HEK293 (cell line): ENCODE measurements around the gene GJB3.

ENCODE experiments used
- CTCF ChIA-PET: fragments of 350-600 bp; formaldehyde crosslinking; extraction: SDS; loops from one replicate; lab custom pipeline; 2021; ENCODE audit warnings: antibody characterized with exemption; lab: Yijun Ruan, JAX
- POLR2A ChIA-PET: fragments of 300-600 bp; formaldehyde crosslinking; extraction: SDS; loops from one replicate; lab custom pipeline; 2020; ENCODE audit warnings: antibody characterized with exemption, inconsistent platforms; lab: Yijun Ruan, JAX
- H3K27ac ChIP-seq: fragments of 200-500 bp; sonication (Bioruptor generic); 2 replicates; pipeline ENCODE4 v1.5.1; 2014; ENCODE audit warnings: low read depth, low read length, control low read depth, inconsistent platforms; ENCODE audit errors: extremely low read depth
- H3K36me3 ChIP-seq, 2 experiments: fragments of 200-500 bp in 1 of 2; sonication (Bioruptor generic) in 1 of 2; 1 replicate in 1 of 2; 2 replicates in 1 of 2; pipeline ENCODE4 v1.5.1; 2014 to 2017; ENCODE audit warnings: inconsistent platforms in 2 of 2, low read length in 2 of 2; ENCODE audit not compliant: control insufficient read depth in 2 of 2, insufficient read depth in 1 of 2
- H3K4me1 ChIP-seq: fragments of 200-500 bp; sonication (Bioruptor generic); 2 replicates; pipeline ENCODE4 v1.5.1; 2014; ENCODE audit warnings: mild to moderate bottlenecking, low read length, inconsistent platforms; ENCODE audit not compliant: control insufficient read depth, insufficient read depth
- H3K4me3 ChIP-seq: 2 replicates; pipeline ENCODE4 v1.5.1; 2011; ENCODE audit warnings: low read depth, mild to moderate bottlenecking, control low read depth, low read length, moderate library complexity
- H3K9me3 ChIP-seq: fragments of 200-500 bp; sonication (Bioruptor generic); 2 replicates; pipeline ENCODE4 v1.5.1; 2014; ENCODE audit warnings: low read depth, low read length, inconsistent platforms; ENCODE audit not compliant: control insufficient read depth, insufficient read depth
- BCL6B ChIP-seq: fragments of 450-650 bp; formaldehyde crosslinking; IDR thresholded peaks from 2 replicates; pipeline ENCODE4 v1.5.1; 2017; ENCODE audit warnings: missing biosample characterization, missing genetic modification characterization
- KLF8 ChIP-seq: fragments of 450-650 bp; formaldehyde crosslinking; IDR thresholded peaks from 2 replicates; pipeline ENCODE4 v1.5.1; 2016; ENCODE audit warnings: missing biosample characterization, missing genetic modification characterization
- KLF9 ChIP-seq: fragments of 450-650 bp; formaldehyde crosslinking; IDR thresholded peaks from 2 replicates; pipeline ENCODE4 v1.5.1; 2016; ENCODE audit warnings: missing biosample characterization, missing genetic modification characterization, low read depth
- MEIS1 ChIP-seq: sonication (generic); formaldehyde crosslinking; IDR thresholded peaks from 2 replicates; pipeline ENCODE4 v1.8.1; 2022; ENCODE audit warnings: missing genetic modification reagents, mild to moderate bottlenecking, borderline replicate concordance
- REPIN1 ChIP-seq: fragments of 450-650 bp; formaldehyde crosslinking; IDR thresholded peaks from 2 replicates; pipeline ENCODE4 v1.5.1; 2017; ENCODE audit warnings: missing biosample characterization, missing genetic modification characterization, low read depth
- SETDB1 ChIP-seq: IDR thresholded peaks from one replicate; pipeline ENCODE4 v1.6.1; 2017; ENCODE audit warnings: mild to moderate bottlenecking, low read length, moderate library complexity, mixed read lengths; ENCODE audit not compliant: insufficient read length
- ZBTB49 ChIP-seq: fragments of 450-650 bp; formaldehyde crosslinking; IDR thresholded peaks from 2 replicates; pipeline ENCODE4 v1.5.1; 2016; ENCODE audit warnings: missing biosample characterization, missing genetic modification characterization, low read depth
- ZIC2 ChIP-seq: fragments of 450-650 bp; formaldehyde crosslinking; IDR thresholded peaks from 2 replicates; pipeline ENCODE4 v1.5.1; 2016; ENCODE audit warnings: missing biosample characterization, missing genetic modification characterization
- ZNF132 ChIP-seq: fragments of 450-650 bp; formaldehyde crosslinking; IDR thresholded peaks from 2 replicates; pipeline ENCODE4 v1.5.1; 2017; ENCODE audit warnings: missing biosample characterization, missing genetic modification characterization, borderline replicate concordance
- ZNF157 ChIP-seq: fragments of 450-650 bp; formaldehyde crosslinking; IDR thresholded peaks from 2 replicates; pipeline ENCODE4 v1.5.1; 2016; ENCODE audit warnings: missing biosample characterization, missing genetic modification characterization
- ZNF175 ChIP-seq: fragments of 450-650 bp; formaldehyde crosslinking; IDR thresholded peaks from 2 replicates; pipeline ENCODE4 v1.5.1; 2016; ENCODE audit warnings: missing biosample characterization, missing genetic modification characterization
- ZNF391 ChIP-seq: fragments of 450-650 bp; formaldehyde crosslinking; IDR thresholded peaks from 2 replicates; pipeline ENCODE4 v1.5.1; 2016; ENCODE audit warnings: low read depth, missing biosample characterization, missing genetic modification characterization, borderline replicate concordance
- ZNF433 ChIP-seq: fragments of 450-650 bp; formaldehyde crosslinking; IDR thresholded peaks from 2 replicates; pipeline ENCODE4 v1.5.1; 2016; ENCODE audit warnings: missing biosample characterization, missing genetic modification characterization, low read depth
- ZNF518A ChIP-seq: fragments of 450-650 bp; formaldehyde crosslinking; conservative IDR thresholded peaks from 2 replicates; pipeline ENCODE4 v1.5.1; 2016; ENCODE audit warnings: low read depth, missing biosample characterization, missing genetic modification characterization
- ZNF544 ChIP-seq: fragments of 450-650 bp; formaldehyde crosslinking; IDR thresholded peaks from 2 replicates; pipeline ENCODE4 v1.5.0; 2017; ENCODE audit warnings: missing biosample characterization, missing genetic modification characterization
- ZNF549 ChIP-seq: fragments of 450-650 bp; IDR thresholded peaks from 2 replicates; pipeline ENCODE4 v1.5.1; 2018; ENCODE audit warnings: missing biosample characterization, missing genetic modification characterization, mild to moderate bottlenecking, inconsistent platforms, moderate library complexity
- ZNF558 ChIP-seq: fragments of 450-650 bp; formaldehyde crosslinking; IDR thresholded peaks from 2 replicates; pipeline ENCODE4 v1.5.1; 2016; ENCODE audit warnings: missing biosample characterization, missing genetic modification characterization
- ZNF629 ChIP-seq: fragments of 450-650 bp; formaldehyde crosslinking; IDR thresholded peaks from 2 replicates; pipeline ENCODE4 v1.5.1; 2017; ENCODE audit warnings: missing biosample characterization, missing genetic modification characterization
- ZNF639 ChIP-seq: fragments of 450-650 bp; formaldehyde crosslinking; IDR thresholded peaks from 2 replicates; pipeline ENCODE4 v1.5.1; 2016; ENCODE audit warnings: missing biosample characterization, missing genetic modification characterization
- ZNF707 ChIP-seq: fragments of 450-650 bp; formaldehyde crosslinking; IDR thresholded peaks from 2 replicates; pipeline ENCODE4 v1.5.1; 2016; ENCODE audit warnings: missing biosample characterization, missing genetic modification characterization
- ZSCAN5A ChIP-seq: fragments of 450-650 bp; formaldehyde crosslinking; IDR thresholded peaks from 2 replicates; pipeline ENCODE4 v1.5.1; 2016; ENCODE audit warnings: missing biosample characterization, missing genetic modification characterization

The GJB3 gene

GRCh38 chr1:34747638-34747941 is 33.4 kb upstream of the GJB3 start:
- H3K36me3 ChIP-seq, result no peaks in the 10 kb centered on the region
- H3K9me3 ChIP-seq, result no peaks in the 10 kb centered on the region
- no peaks in the 10 kb centered on the region for H3K4me1 ChIP-seq
- POLR2A ChIA-PET, result no interaction called here
- CTCF ChIA-PET, result no interaction called here
- no peak overlapping the region for H3K27ac ChIP-seq
- TF ChIP-seq ZSCAN5A (tag by site-specific recombination), result no peak
- no peak for TF ChIP-seq ZNF549
- no peak for TF ChIP-seq ZNF558 (tag by site-specific recombination)
- no peak for TF ChIP-seq REPIN1 (tag by site-specific recombination)
- TF ChIP-seq KLF8 (tag by site-specific recombination), result no peak
- TF ChIP-seq ZNF433 (tag by site-specific recombination), result no peak
- TF ChIP-seq ZNF391 (tag by site-specific recombination), result no peak
- no peak for TF ChIP-seq ZNF629 (tag by site-specific recombination)
- H3K4me3 ChIP-seq, result no peak overlapping the region

- TF ChIP-seq ZNF639 (tag by site-specific recombination) (no peak), ZIC2 (tag by site-specific recombination) (peak; percentile 41)
These were observed 31.0 kb upstream of the GJB3 start for GRCh38 chr1:34749992-34750391.

GRCh38 chr1:34750610-34751009 is 30.4 kb upstream of the GJB3 start:
- Histone ChIP-seq H3K9me3 (no peaks in the 10 kb centered on the region), H3K36me3 (no peaks in the 10 kb centered on the region), H3K4me3 (no peak overlapping the region), H3K4me1 (no peaks in the 10 kb centered on the region), H3K27ac (no peak overlapping the region)
- ChIA-PET POLR2A (no interaction called here), CTCF (interaction anchor here (0.6 to 0.7 kb wide), 2 partner anchors 9 to 1623 kb away, joined by 3 to 4 read pairs; no protein-coding TSS in a partner anchor)
- TF ChIP-seq ZNF157 (tag by site-specific recombination) (no peak), ZNF175 (no peak), SETDB1 (no peak), ZNF518A (tag by site-specific recombination) (no peak), ZNF132 (tag by site-specific recombination) (no peak), ZNF544 (tag by site-specific recombination) (no peak), ZBTB49 (tag by site-specific recombination) (no peak), KLF9 (no peak), ZNF707 (tag by site-specific recombination) (no peak), BCL6B (tag by site-specific recombination) (no peak), MEIS1 (CRISPR knock-in tag) (no peak)

More at GRCh38 chr1:34749992-34750391, 31.0 kb upstream of the GJB3 start:
- Histone ChIP-seq H3K9me3 (no peaks in the 10 kb centered on the region), H3K36me3 (no peaks in the 10 kb centered on the region), H3K4me1 (no peaks in the 10 kb centered on the region), H3K27ac (no peak overlapping the region), H3K4me3 (no peak overlapping the region)
- POLR2A ChIA-PET, result no interaction called here
- CTCF ChIA-PET, result interaction anchor here (0.7 kb wide), 1 partner anchor 323 kb away, joined by 3 read pairs; no protein-coding TSS in a partner anchor
